ENCODE data around the gene SYNCRIP.

- TF ChIP-seq, protein P1, sequence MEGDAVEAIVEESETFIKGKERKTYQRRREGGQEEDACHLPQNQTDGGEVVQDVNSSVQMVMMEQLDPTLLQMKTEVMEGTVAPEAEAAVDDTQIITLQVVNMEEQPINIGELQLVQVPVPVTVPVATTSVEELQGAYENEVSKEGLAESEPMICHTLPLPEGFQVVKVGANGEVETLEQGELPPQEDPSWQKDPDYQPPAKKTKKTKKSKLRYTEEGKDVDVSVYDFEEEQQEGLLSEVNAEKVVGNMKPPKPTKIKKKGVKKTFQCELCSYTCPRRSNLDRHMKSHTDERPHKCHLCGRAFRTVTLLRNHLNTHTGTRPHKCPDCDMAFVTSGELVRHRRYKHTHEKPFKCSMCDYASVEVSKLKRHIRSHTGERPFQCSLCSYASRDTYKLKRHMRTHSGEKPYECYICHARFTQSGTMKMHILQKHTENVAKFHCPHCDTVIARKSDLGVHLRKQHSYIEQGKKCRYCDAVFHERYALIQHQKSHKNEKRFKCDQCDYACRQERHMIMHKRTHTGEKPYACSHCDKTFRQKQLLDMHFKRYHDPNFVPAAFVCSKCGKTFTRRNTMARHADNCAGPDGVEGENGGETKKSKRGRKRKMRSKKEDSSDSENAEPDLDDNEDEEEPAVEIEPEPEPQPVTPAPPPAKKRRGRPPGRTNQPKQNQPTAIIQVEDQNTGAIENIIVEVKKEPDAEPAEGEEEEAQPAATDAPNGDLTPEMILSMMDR (conservative IDR thresholded peaks at IDR 0.05; ENCODE audit: low read depth, low read length) = no peak
- TF ChIP-seq EZH2 (IDR thresholded peaks at IDR 0.05; ENCODE audit: borderline replicate concordance, low read depth, low read length, poor library complexity, severe bottlenecking) = no peak
These were observed 37.7 kb upstream of the SYNCRIP start for GRCh38 chr6:85680388-85680787.
